Smooth muscle cell (in vitro differentiated cells): ENCODE measurements around the gene NGEF. TPM values are rescaled to one million over a fixed set of nuclear protein-coding genes. Genes with fewer than 3 reads are reported as not detected.

Source experiments
- DNase-seq: peaks from one replicate; lab custom pipeline; 2025; ENCODE audit not compliant: unreplicated experiment; lab: John Stamatoyannopoulos, UW
- H2AFZ ChIP-seq: fragments of 200-600 bp; sonication (generic); 2 replicates; pipeline ENCODE4 v1.6.0; 2016; ENCODE audit warnings: antibody characterized with exemption, low read depth, mild to moderate bottlenecking
- H3F3A ChIP-seq: fragments of 200-600 bp; sonication (generic); 2 replicates; pipeline ENCODE4 v1.6.0; 2017; ENCODE audit warnings: antibody characterized with exemption, low read depth
- H3K27ac ChIP-seq: fragments of 200-600 bp; sonication (generic); 2 replicates; pipeline ENCODE4 v1.5.1; 2016; ENCODE audit warnings: low read depth, mild to moderate bottlenecking
- H3K27me3 ChIP-seq: fragments of 200-600 bp; sonication (generic); 2 replicates; pipeline ENCODE4 v1.6.1; 2016; ENCODE audit warnings: low read depth, mild to moderate bottlenecking
- H3K36me3 ChIP-seq: fragments of 200-600 bp; sonication (generic); 2 replicates; pipeline ENCODE4 v1.5.1; 2016; ENCODE audit warnings: low read depth
- H3K4me1 ChIP-seq: fragments of 200-600 bp; sonication (generic); 2 replicates; pipeline ENCODE4 v1.5.1; 2016; ENCODE audit warnings: low read depth
- H3K4me2 ChIP-seq: fragments of 200-600 bp; sonication (generic); 2 replicates; pipeline ENCODE4 v1.6.0; 2016; ENCODE audit warnings: mild to moderate bottlenecking
- H3K4me3 ChIP-seq: fragments of 200-600 bp; sonication (generic); 2 replicates; pipeline ENCODE4 v1.5.1; 2016; ENCODE audit warnings: mild to moderate bottlenecking
- H3K79me2 ChIP-seq: fragments of 200-600 bp; sonication (generic); 2 replicates; pipeline ENCODE4 v1.6.0; 2016; ENCODE audit warnings: low read depth, mild to moderate bottlenecking
- H3K9ac ChIP-seq: fragments of 200-600 bp; sonication (generic); 2 replicates; pipeline ENCODE4 v1.6.0; 2016; ENCODE audit warnings: low read depth
- H3K9me3 ChIP-seq: fragments of 200-600 bp; sonication (generic); replicated peaks from 2 replicates; pipeline ENCODE4 v1.5.1; 2016; ENCODE audit warnings: low read depth
- H4K20me1 ChIP-seq: fragments of 200-600 bp; sonication (generic); 2 replicates; pipeline ENCODE4 v1.6.0; 2016; ENCODE audit warnings: low read depth
- WGBS: methylation state at CpG from one replicate; pipeline ENCODE4 v1.1.7; 2016; ENCODE audit warnings: low lambda C conversion rate; 5-methylcytosine and 5-hydroxymethylcytosine counted together
- polyA plus RNA-seq: library from polyadenylated mRNA; unstranded; fragments of >200 nt; fragmentation: Nextera tagmentation; extraction: Ambion mirVana; gene quantifications from 2 replicates; pipeline ENCODE4 v1.2.1, GENCODE V29; 2016
- total RNA-seq: library from RNA; depleted of rRNA; stranded (reverse); fragments of >200 nt; gene quantifications from 2 replicates; pipeline ENCODE4 v1.2.3, GENCODE V29; 2014
- TF ChIP-seq, protein P1 (sequence below): fragments of 200-600 bp; sonication (generic); IDR thresholded peaks from 2 replicates; pipeline ENCODE4 v1.5.1; 2017; ENCODE audit warnings: borderline replicate concordance, mild to moderate bottlenecking, antibody characterized with exemption; ENCODE audit not compliant: insufficient read depth, poor library complexity, severe bottlenecking

Gene NGEF
- total and polyA plus RNA-seq, 2 experiments from 2014 or later = 0.09 TPM; not detected in 1

DNA sequence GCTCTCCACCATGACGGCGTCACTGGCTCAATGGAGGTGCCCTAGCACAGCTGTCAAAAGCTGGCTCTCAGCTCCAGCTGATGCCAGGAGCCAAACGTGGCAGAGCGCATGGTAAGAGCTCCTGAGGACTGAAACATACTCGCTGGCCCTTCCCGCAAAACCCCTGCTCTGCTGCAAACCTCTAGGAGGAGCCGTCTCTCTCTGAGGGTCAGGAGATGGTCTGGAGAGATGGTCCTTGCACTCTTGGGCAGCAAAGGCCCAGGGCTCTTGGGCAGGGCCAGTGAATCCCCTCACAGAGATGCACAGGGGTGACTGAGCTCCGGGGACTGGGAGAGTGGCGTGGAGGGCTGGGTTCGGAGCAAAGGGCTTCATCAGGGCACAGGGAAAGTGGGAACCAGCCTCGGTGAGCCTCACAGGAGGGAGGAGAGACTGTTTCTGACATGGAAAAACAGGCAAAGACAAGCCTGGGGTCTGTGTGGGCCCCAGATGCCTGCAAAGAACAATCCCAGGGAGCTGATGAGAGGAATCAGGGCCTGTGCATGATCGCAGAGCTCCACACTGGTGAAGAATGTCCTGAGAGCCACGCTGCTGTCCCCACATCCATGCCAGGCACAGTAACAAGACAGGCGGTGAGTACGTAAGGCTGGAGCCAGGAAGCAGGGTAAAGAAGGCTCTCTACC lies 125.7 kb downstream of the NGEF start:
- no peak for DNase-seq
- Histone ChIP-seq H3K79me2 (no peaks in the 10 kb centered on the region), H3K4me1 (no peaks in the 10 kb centered on the region), H2AFZ (no peak overlapping the region), H3K27me3 (no peaks in the 10 kb centered on the region), H3K4me2 (no peak overlapping the region), H4K20me1 (no peaks in the 10 kb centered on the region), H3K36me3 (no peaks in the 10 kb centered on the region), H3K9ac (no peak overlapping the region), H3K27ac (no peak overlapping the region), H3F3A (no peaks in the 10 kb centered on the region), H3K9me3 (no peaks in the 10 kb centered on the region), H3K4me3 (no peak overlapping the region)
- 81% methylated on average over 15 of the region's 15 CpGs for WGBS
- TF ChIP-seq, protein P1, sequence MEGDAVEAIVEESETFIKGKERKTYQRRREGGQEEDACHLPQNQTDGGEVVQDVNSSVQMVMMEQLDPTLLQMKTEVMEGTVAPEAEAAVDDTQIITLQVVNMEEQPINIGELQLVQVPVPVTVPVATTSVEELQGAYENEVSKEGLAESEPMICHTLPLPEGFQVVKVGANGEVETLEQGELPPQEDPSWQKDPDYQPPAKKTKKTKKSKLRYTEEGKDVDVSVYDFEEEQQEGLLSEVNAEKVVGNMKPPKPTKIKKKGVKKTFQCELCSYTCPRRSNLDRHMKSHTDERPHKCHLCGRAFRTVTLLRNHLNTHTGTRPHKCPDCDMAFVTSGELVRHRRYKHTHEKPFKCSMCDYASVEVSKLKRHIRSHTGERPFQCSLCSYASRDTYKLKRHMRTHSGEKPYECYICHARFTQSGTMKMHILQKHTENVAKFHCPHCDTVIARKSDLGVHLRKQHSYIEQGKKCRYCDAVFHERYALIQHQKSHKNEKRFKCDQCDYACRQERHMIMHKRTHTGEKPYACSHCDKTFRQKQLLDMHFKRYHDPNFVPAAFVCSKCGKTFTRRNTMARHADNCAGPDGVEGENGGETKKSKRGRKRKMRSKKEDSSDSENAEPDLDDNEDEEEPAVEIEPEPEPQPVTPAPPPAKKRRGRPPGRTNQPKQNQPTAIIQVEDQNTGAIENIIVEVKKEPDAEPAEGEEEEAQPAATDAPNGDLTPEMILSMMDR = no peak

DNA sequence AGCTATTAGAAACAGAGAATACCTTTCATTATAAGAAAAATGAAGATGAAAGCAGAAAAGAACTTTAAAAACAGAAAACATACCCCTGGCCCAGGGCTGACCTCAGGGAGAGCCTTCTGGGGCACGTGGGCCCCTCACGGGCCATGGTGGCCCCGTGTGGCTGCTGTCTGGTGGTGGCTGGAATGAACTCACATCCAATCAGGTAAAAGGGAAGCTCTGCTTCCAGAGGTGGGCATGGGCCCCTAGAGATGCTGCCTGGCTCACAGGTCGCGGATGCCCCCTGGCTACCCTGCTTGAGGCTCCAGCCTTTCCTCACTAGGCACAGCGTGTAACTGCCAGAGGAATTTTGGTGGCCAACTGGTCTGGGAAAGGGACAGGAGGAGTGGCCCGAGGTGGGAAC lies 126.4 kb downstream of the NGEF start:
- H3K27ac ChIP-seq = no peak overlapping the region
- no peaks in the 10 kb centered on the region for H3K79me2 ChIP-seq
- no peak overlapping the region for H2AFZ ChIP-seq
- H3K9me3 ChIP-seq = no peaks in the 10 kb centered on the region
- TF ChIP-seq, protein P1 = no peak
- no peaks in the 10 kb centered on the region for H3K36me3 ChIP-seq
- H3F3A ChIP-seq = no peaks in the 10 kb centered on the region
- no peaks in the 10 kb centered on the region for H4K20me1 ChIP-seq
- H3K4me3 ChIP-seq = no peak overlapping the region
- H3K4me1 ChIP-seq = no peaks in the 10 kb centered on the region
- 94% methylated on average over 7 of the region's 7 CpGs for WGBS
- no peak for DNase-seq
- H3K9ac ChIP-seq = no peak overlapping the region
- no peaks in the 10 kb centered on the region for H3K27me3 ChIP-seq
- H3K4me2 ChIP-seq = no peak overlapping the region

GRCh38 chr2:232886176-232886575 lies 126.9 kb downstream of the NGEF start:
- Histone ChIP-seq H3K27ac (no peak overlapping the region), H3K9ac (no peak overlapping the region), H3K4me2 (no peak overlapping the region), H3K27me3 (no peaks in the 10 kb centered on the region), H2AFZ (no peak overlapping the region), H3F3A (no peaks in the 10 kb centered on the region), H3K36me3 (no peaks in the 10 kb centered on the region), H4K20me1 (no peaks in the 10 kb centered on the region), H3K4me1 (no peaks in the 10 kb centered on the region), H3K9me3 (no peaks in the 10 kb centered on the region), H3K4me3 (no peak overlapping the region), H3K79me2 (no peaks in the 10 kb centered on the region)
- TF ChIP-seq, protein P1 = no peak
- DNase-seq = no peak
- WGBS = 99% methylated on average over 7 of the region's 11 CpGs
